GM21390 (cell line): ENCODE data around the gene TMEM141.
"Not testable (repeated sequence)": the region's sequence is repeated elsewhere in the genome, so short reads cannot be mapped to it uniquely, and the experiment has no call there.

Experiments used
- ATAC-seq: cut with Tn5 transposase; IDR thresholded peaks from one replicate; pipeline ENCODE4 v1.9.1; 2021; ENCODE audit not compliant: unreplicated experiment

The TMEM141 gene

GRCh38 chr9:136794281-136794999 lies 3.3 kb downstream of the TMEM141 start:
- ATAC-seq, result no peak

- no peak for ATAC-seq
Measured at GRCh38 chr9:136795000-136795348, 3.8 kb downstream of the TMEM141 start.

- ATAC-seq, result no peak
Measured at GRCh38 chr9:136796238-136796774, 5.2 kb downstream of the TMEM141 start, which contains the start of gene CCDC183. TSS of gene CCDC183 (plus strand) at chr9:136796338. CDS start at chr9:136796398, 60 bp downstream.

GRCh38 chr9:136796775-136797347 lies 5.7 kb downstream of the TMEM141 start:
- not testable (repeated sequence) for ATAC-seq

GRCh38 chr9:136798708-136799078 lies 7.5 kb downstream of the TMEM141 start:
- no peak for ATAC-seq

GRCh38 chr9:136799079-136799853 lies 8.1 kb downstream of the TMEM141 start:
- no peak for ATAC-seq

GRCh38 chr9:136799854-136800657 lies 8.9 kb downstream of the TMEM141 start:
- no peak for ATAC-seq

GRCh38 chr9:136802321-136802720 lies 11.2 kb downstream of the TMEM141 start:
- ATAC-seq, result no peak

- ATAC-seq, result not testable (repeated sequence)
Measured at GRCh38 chr9:136803009-136803550, 11.9 kb downstream of the TMEM141 start.

- ATAC-seq, result no peak
Measured at GRCh38 chr9:136803551-136804508, 12.7 kb downstream of the TMEM141 start.

- no peak for ATAC-seq
Measured at GRCh38 chr9:136804509-136805206, 13.5 kb downstream of the TMEM141 start.

GRCh38 chr9:136805207-136805740 lies 14.1 kb downstream of the TMEM141 start:
- no peak for ATAC-seq

GRCh38 chr9:136806067-136806466 lies 14.9 kb downstream of the TMEM141 start:
- no peak for ATAC-seq

- ATAC-seq, result no peak
Measured at GRCh38 chr9:136806631-136807201, 15.6 kb downstream of the TMEM141 start.

GRCh38 chr9:136807281-136808074 lies 16.3 kb downstream of the TMEM141 start, which contains the start of gene RABL6:
TSS of gene RABL6 (plus strand) at chr9:136807948. CDS start at chr9:136808197, 249 bp downstream.
- peak; percentile 75 for ATAC-seq

- ATAC-seq, result peak; percentile 30
Measured at GRCh38 chr9:136808075-136808805, 17.1 kb downstream of the TMEM141 start.

GRCh38 chr9:136808806-136809158 lies 17.6 kb downstream of the TMEM141 start:
- ATAC-seq, result no peak
